ENCODE measurements around the gene PPM1J. TPM values are rescaled to one million over a fixed set of nuclear protein-coding genes. Genes with fewer than 3 reads are reported as not detected.

PPM1J gene
- total RNA-seq, 1 donor from 2014 or later = 0.32 TPM

DNA sequence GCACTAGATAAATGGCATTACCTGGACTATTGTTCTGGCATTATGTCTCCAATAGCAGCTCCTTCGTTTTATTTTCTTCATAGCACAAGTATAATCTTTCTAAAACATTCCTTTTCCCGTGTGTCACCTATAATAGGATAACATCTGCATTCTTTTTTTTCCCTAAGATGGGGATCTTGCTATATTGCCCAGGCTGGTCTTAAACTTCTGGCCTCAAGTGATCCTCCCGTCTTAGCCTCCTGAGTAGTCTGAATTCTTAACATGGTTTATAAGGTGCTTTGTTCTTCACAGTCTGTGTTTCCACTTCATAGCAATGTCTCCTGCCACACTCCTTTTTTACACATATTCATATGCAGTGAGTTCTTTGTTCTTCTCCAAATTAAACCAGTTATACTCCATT lies 49.3 kb downstream of the PPM1J start:
- TF ChIP-seq, protein P1, sequence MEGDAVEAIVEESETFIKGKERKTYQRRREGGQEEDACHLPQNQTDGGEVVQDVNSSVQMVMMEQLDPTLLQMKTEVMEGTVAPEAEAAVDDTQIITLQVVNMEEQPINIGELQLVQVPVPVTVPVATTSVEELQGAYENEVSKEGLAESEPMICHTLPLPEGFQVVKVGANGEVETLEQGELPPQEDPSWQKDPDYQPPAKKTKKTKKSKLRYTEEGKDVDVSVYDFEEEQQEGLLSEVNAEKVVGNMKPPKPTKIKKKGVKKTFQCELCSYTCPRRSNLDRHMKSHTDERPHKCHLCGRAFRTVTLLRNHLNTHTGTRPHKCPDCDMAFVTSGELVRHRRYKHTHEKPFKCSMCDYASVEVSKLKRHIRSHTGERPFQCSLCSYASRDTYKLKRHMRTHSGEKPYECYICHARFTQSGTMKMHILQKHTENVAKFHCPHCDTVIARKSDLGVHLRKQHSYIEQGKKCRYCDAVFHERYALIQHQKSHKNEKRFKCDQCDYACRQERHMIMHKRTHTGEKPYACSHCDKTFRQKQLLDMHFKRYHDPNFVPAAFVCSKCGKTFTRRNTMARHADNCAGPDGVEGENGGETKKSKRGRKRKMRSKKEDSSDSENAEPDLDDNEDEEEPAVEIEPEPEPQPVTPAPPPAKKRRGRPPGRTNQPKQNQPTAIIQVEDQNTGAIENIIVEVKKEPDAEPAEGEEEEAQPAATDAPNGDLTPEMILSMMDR (IDR thresholded peaks at IDR 0.05) = no peak
- ATAC-seq (no peak), DNase-seq (no peak)
- H3K9me3 ChIP-seq = no peaks in the 10 kb centered on the region
- H3K27ac ChIP-seq = no peak overlapping the region
- intact Hi-C loops (cut with DNase I) = no loop called here
- H3K36me3 ChIP-seq = peaks cover 100% of the 10 kb centered on the region
- H3K27me3 ChIP-seq = no peaks in the 10 kb centered on the region
- no peaks in the 10 kb centered on the region for H3K4me1 ChIP-seq
- no peak overlapping the region for H3K4me3 ChIP-seq

Other genes with a start within 250 kb of the PPM1J start
- gene WNT2B, start 206.4 kb downstream of the PPM1J start, total RNA-seq = 8.5 TPM
- gene ST7L, start 96.2 kb downstream of the PPM1J start, total RNA-seq = 27.2 TPM
- gene CAPZA1, start 95.5 kb downstream of the PPM1J start, total RNA-seq = 123 TPM
- 62.8 TPM for gene MOV10, start 40.7 kb downstream of the PPM1J start, total RNA-seq
- gene RHOC, start 8.2 kb downstream of the PPM1J start, total RNA-seq = 150 TPM
- 8.6 TPM for gene SLC16A1, start 240.9 kb upstream of the PPM1J start, total RNA-seq

Data from upper lobe of right lung (tissue), 1 donor.